HepG2 (cell line): Measurements from ENCODE around the gene SPG7. TPM values are rescaled to one million over a fixed set of nuclear protein-coding genes. Genes with fewer than 3 reads are reported as not detected.

Source experiments
- CCAR2 ChIP-seq: fragments of 200-400 bp; formaldehyde crosslinking; optimal IDR thresholded peaks from 2 replicates; pipeline ENCODE3; 2018; ENCODE audit warnings: low read depth, mild to moderate bottlenecking, low read length, moderate library complexity
- DPF2 ChIP-seq: sonication (generic); formaldehyde crosslinking; IDR thresholded peaks from 2 replicates; pipeline ENCODE4 v1.4.0; 2020; ENCODE audit warnings: mild to moderate bottlenecking, low read depth, missing genetic modification reagents, borderline replicate concordance
- GATA4 ChIP-seq: sonication (generic); IDR thresholded peaks from 2 replicates; pipeline ENCODE4 v1.6.1; 2016; ENCODE audit warnings: antibody characterized with exemption, low read depth, borderline replicate concordance
- JUN ChIP-seq: sonication (generic); formaldehyde crosslinking; IDR thresholded peaks from 2 replicates; pipeline ENCODE4 v1.4.0; 2020; ENCODE audit warnings: mild to moderate bottlenecking, missing genetic modification reagents
- KDM2A ChIP-seq: sonication (generic); formaldehyde crosslinking; IDR thresholded peaks from 2 replicates; pipeline ENCODE4 v1.4.0; 2020; ENCODE audit warnings: low read depth, missing genetic modification reagents, borderline replicate concordance
- KLF16 ChIP-seq, 2 experiments: sonication (generic) in 1 of 2; formaldehyde crosslinking in 1 of 2; IDR thresholded peaks; 2 replicates each; pipeline versions ENCODE4 v1.6.1 to v1.8.0; 2016 to 2023; ENCODE audit warnings: missing genetic modification reagents in 2 of 2, missing compliant biosample characterization in 1 of 2
- MTERF4 ChIP-seq: sonication (generic); formaldehyde crosslinking; IDR thresholded peaks from 2 replicates; pipeline ENCODE4 v1.8.0; 2023; ENCODE audit warnings: mild to moderate bottlenecking, missing genetic modification reagents
- NFIC ChIP-seq: IDR thresholded peaks from 2 replicates; pipeline ENCODE4 v1.6.1; 2012; ENCODE audit warnings: mild to moderate bottlenecking, low read length, inconsistent platforms
- NR1H2 ChIP-seq: sonication (generic); formaldehyde crosslinking; IDR thresholded peaks from 2 replicates; pipeline ENCODE4 v1.8.1; 2022; ENCODE audit warnings: low read depth, missing genetic modification reagents, borderline replicate concordance
- SIX4 ChIP-seq: sonication (generic); formaldehyde crosslinking; IDR thresholded peaks from 2 replicates; pipeline ENCODE4 v1.4.0; 2020; ENCODE audit warnings: missing genetic modification reagents
- SSRP1 ChIP-seq: IDR thresholded peaks from 2 replicates; pipeline ENCODE4 v1.6.1; 2016; ENCODE audit warnings: control low read depth
- TP53 ChIP-seq: sonication (generic); formaldehyde crosslinking; conservative IDR thresholded peaks from 2 replicates; pipeline ENCODE4 v1.4.0; 2020; ENCODE audit warnings: missing genetic modification reagents
- ZC3H13 ChIP-seq: sonication (generic); formaldehyde crosslinking; IDR thresholded peaks from 2 replicates; pipeline ENCODE4 v1.8.1; 2023; ENCODE audit warnings: mild to moderate bottlenecking, missing genetic modification reagents, moderate library complexity
- ZFP36L1 ChIP-seq: sonication (generic); formaldehyde crosslinking; IDR thresholded peaks from 2 replicates; pipeline ENCODE4 v1.8.0; 2022; ENCODE audit warnings: mild to moderate bottlenecking, missing genetic modification reagents, moderate library complexity
- ZNF180 ChIP-seq: sonication (generic); formaldehyde crosslinking; IDR thresholded peaks from 2 replicates; pipeline ENCODE4 v1.4.0; 2020; ENCODE audit warnings: low read depth, missing genetic modification reagents, borderline replicate concordance
- ZNF264 ChIP-seq: sonication (generic); formaldehyde crosslinking; IDR thresholded peaks from 2 replicates; pipeline ENCODE4 v1.4.0; 2020; ENCODE audit warnings: missing genetic modification reagents
- ZNF329 ChIP-seq: sonication (generic); formaldehyde crosslinking; IDR thresholded peaks from 2 replicates; pipeline ENCODE4 v1.9.0; 2021; ENCODE audit warnings: low read depth, mild to moderate bottlenecking, missing genetic modification reagents
- ZNF343 ChIP-seq: sonication (generic); formaldehyde crosslinking; IDR thresholded peaks from 2 replicates; pipeline ENCODE4 v1.4.0; 2020; ENCODE audit warnings: mild to moderate bottlenecking, missing genetic modification reagents
- ZNF432 ChIP-seq: sonication (generic); formaldehyde crosslinking; IDR thresholded peaks from 2 replicates; pipeline ENCODE4 v1.5.0; 2020; ENCODE audit warnings: missing genetic modification reagents, mild to moderate bottlenecking, borderline replicate concordance
- ZNF484 ChIP-seq: sonication (generic); formaldehyde crosslinking; IDR thresholded peaks from 2 replicates; pipeline ENCODE4 v1.5.1; 2020; ENCODE audit warnings: mild to moderate bottlenecking, low read depth, missing genetic modification reagents, borderline replicate concordance
- ZNF546 ChIP-seq: sonication (generic); formaldehyde crosslinking; conservative IDR thresholded peaks from 2 replicates; pipeline ENCODE4 v1.8.1; 2023; ENCODE audit warnings: mild to moderate bottlenecking, missing genetic modification reagents
- ZNF749 ChIP-seq: sonication (generic); formaldehyde crosslinking; IDR thresholded peaks from 2 replicates; pipeline ENCODE4 v1.8.0; 2022; ENCODE audit warnings: mild to moderate bottlenecking, missing genetic modification reagents, moderate library complexity, borderline replicate concordance
- ZNF788 ChIP-seq: sonication (generic); formaldehyde crosslinking; IDR thresholded peaks from 2 replicates; pipeline ENCODE4 v1.5.0; 2020; ENCODE audit warnings: mild to moderate bottlenecking, missing genetic modification reagents, borderline replicate concordance
- ZSCAN30 ChIP-seq: sonication (generic); formaldehyde crosslinking; IDR thresholded peaks from 2 replicates; pipeline ENCODE4 v1.5.0; 2020; ENCODE audit warnings: mild to moderate bottlenecking, missing genetic modification reagents
- polyA plus RNA-seq, 8 experiments: library from polyadenylated mRNA; depleted of rRNA in 3 of 8; stranded (reverse) in 7 of 8; unstranded in 1 of 8; fragments of >200 nt; fragmentation: Illumina TruSeq in 4 of 8; extraction: Trizol in 4 of 8; gene quantifications; 2 replicates each; pipeline versions ENCODE4 v1.2.1 to v1.2.3, GENCODE V29; 2011 to 2016; ENCODE audit warnings: low read depth in 4 of 8, missing spikeins in 1 of 8, mixed read lengths in 1 of 8; ENCODE audit not compliant: insufficient read depth in 1 of 8
- total RNA-seq, 5 experiments: library from RNA; depleted of rRNA; stranded (reverse); fragments of >200 nt; fragmentation: Illumina TruSeq; extraction: Trizol; gene quantifications; 2 replicates each; pipeline ENCODE4 v1.2.3, GENCODE V29; 2016; ENCODE audit warnings: low read depth in 1 of 5
- TF ChIP-seq, protein P1 (sequence below): sonication (generic); formaldehyde crosslinking; IDR thresholded peaks from 2 replicates; pipeline ENCODE4 v1.5.0; 2020; ENCODE audit warnings: missing genetic modification reagents, mild to moderate bottlenecking, borderline replicate concordance
- TF ChIP-seq, protein P2 (sequence below), 2 experiments: fragments of 450-650 bp in 1 of 2; sonication (generic) in 1 of 2; formaldehyde crosslinking; IDR thresholded peaks; 2 replicates each; pipeline versions ENCODE4 v1.5.0 to v1.8.0; 2020 to 2022; ENCODE audit warnings: mild to moderate bottlenecking in 1 of 2, missing genetic modification reagents in 1 of 2

SPG7 gene
- total and polyA plus RNA-seq, 2 of the 13 experiments (the other 11 are each of a cell fraction or from before 2014, with no cell fraction given): 66.0 to 136 TPM

DNA sequence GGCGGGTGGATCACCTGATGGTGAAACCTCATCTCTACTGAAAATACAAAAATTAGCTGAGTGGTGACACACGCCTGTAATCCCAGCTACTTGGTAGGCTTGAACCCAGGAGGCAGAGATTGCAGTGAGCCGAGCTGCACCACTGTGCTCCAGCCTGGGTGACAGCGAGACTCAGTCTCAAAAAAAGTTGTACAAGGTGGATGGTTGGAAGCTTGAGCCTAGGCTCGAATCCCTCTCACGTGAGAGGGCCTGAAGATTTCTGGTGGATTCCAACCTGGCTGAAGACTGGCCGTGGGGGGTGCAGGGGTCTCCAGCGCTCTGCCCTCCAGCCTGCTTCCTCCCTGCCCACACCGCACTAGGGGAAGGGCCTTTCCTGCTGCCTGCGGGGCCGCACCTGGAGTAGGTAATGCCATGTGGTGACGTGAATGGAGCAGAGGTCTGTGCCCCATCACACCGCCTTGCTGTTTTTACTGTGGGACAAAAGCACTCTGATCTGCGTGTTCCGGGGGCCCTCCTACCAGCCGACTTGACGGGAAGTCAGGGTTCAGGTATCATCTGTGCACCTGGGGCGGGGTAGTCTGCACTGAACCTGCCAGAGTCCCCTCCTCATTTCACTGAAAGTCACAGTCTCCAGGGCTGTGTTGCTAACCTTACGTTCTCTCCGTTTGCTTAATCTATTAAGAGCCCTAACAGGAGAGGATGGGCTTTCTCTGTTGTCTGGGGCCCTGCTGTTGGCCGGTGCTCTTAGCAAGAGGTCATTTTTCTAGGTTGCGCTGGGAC is 56.5 kb downstream of the SPG7 start (continued):
- TF ChIP-seq, protein P1, sequence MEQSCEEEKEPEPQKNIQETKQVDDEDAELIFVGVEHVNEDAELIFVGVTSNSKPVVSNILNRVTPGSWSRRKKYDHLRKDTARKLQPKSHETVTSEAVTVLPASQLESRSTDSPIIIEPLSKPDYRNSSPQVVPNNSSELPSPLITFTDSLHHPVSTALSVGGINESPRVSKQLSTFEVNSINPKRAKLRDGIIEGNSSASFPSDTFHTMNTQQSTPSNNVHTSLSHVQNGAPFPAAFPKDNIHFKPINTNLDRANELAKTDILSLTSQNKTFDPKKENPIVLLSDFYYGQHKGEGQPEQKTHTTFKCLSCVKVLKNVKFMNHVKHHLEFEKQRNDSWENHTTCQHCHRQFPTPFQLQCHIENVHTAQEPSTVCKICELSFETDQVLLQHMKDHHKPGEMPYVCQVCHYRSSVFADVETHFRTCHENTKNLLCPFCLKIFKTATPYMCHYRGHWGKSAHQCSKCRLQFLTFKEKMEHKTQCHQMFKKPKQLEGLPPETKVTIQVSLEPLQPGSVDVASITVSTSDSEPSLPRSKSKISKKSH (CRISPR knock-in tag): peak; percentile 56; the same call in 1 of the 2 replicates
- TF ChIP-seq ZNF329 (CRISPR knock-in tag): 0 out of 2 replicates have a peak, but pooled peaks have one; percentile 25
- TF ChIP-seq ZSCAN30 (CRISPR knock-in tag): peak; percentile 3; the same call in 1 of the 2 replicates
- TF ChIP-seq ZNF749 (CRISPR knock-in tag): 0 out of 2 replicates have a peak, but pooled peaks have one; percentile 28
- TF ChIP-seq ZNF432 (CRISPR knock-in tag): no peak
- TF ChIP-seq ZNF343 (CRISPR knock-in tag): 0 out of 2 replicates have a peak, but pooled peaks have one; percentile 45
- TF ChIP-seq KLF16 (CRISPR knock-in tag; IDR thresholded peaks at IDR 0.05): 0 out of 4 replicates have a peak, but pooled peaks of 1 of the 2 experiments have one; percentile 1
- TF ChIP-seq ZNF180 (CRISPR knock-in tag): no peak
- peak; percentile 6; the same call in 1 of the 2 replicates for TF ChIP-seq SSRP1 (CRISPR knock-in tag)
- peak; percentile 80; the same call in 1 of the 2 replicates for TF ChIP-seq ZC3H13
- peak; percentile 45; the same call in 1 of the 2 replicates for TF ChIP-seq ZNF484
- TF ChIP-seq ZFP36L1: no peak
- 0 out of 2 replicates have a peak, but pooled peaks have one; percentile 13 for TF ChIP-seq JUN (CRISPR knock-in tag)
- TF ChIP-seq ZNF546 (CRISPR knock-in tag): no peak
- peak; percentile 10 for TF ChIP-seq KDM2A (CRISPR knock-in tag)
- TF ChIP-seq SIX4 (CRISPR knock-in tag): 0 out of 2 replicates have a peak, but pooled peaks have one; percentile 25
- TF ChIP-seq, protein P2, sequence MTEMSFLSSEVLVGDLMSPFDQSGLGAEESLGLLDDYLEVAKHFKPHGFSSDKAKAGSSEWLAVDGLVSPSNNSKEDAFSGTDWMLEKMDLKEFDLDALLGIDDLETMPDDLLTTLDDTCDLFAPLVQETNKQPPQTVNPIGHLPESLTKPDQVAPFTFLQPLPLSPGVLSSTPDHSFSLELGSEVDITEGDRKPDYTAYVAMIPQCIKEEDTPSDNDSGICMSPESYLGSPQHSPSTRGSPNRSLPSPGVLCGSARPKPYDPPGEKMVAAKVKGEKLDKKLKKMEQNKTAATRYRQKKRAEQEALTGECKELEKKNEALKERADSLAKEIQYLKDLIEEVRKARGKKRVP (CRISPR knock-in tag; IDR thresholded peaks at IDR 0.05): peak in 1 of 2 experiments; percentile 25; a peak in 1 of 4 replicates
- 0 out of 2 replicates have a peak, but pooled peaks have one; percentile 47 for TF ChIP-seq NR1H2 (CRISPR knock-in tag)
- 0 out of 2 replicates have a peak, but pooled peaks have one; percentile 59 for TF ChIP-seq ZNF788 (CRISPR knock-in tag)
- TF ChIP-seq NFIC: peak; percentile 44; the same call in 1 of the 2 replicates
- TF ChIP-seq ZNF264 (CRISPR knock-in tag): 0 out of 2 replicates have a peak, but pooled peaks have one; percentile 26
- peak; percentile 47; the same call in 1 of the 2 replicates for TF ChIP-seq GATA4
- no peak for TF ChIP-seq CCAR2
- TF ChIP-seq TP53 (CRISPR knock-in tag): no peak
- TF ChIP-seq DPF2: peak; percentile 14; the same call in 1 of the 2 replicates
- TF ChIP-seq MTERF4 (CRISPR knock-in tag): 0 out of 2 replicates have a peak, but pooled peaks have one; percentile 15
